Measurements from ENCODE around the gene SLC25A1. TPM values are rescaled to one million over a fixed set of nuclear protein-coding genes. Genes with fewer than 3 reads are reported as not detected.

SLC25A1 gene
- total RNA-seq, 4 donors from 2014 or later, result 61.1 to 450 (median 97.4) TPM

DNA sequence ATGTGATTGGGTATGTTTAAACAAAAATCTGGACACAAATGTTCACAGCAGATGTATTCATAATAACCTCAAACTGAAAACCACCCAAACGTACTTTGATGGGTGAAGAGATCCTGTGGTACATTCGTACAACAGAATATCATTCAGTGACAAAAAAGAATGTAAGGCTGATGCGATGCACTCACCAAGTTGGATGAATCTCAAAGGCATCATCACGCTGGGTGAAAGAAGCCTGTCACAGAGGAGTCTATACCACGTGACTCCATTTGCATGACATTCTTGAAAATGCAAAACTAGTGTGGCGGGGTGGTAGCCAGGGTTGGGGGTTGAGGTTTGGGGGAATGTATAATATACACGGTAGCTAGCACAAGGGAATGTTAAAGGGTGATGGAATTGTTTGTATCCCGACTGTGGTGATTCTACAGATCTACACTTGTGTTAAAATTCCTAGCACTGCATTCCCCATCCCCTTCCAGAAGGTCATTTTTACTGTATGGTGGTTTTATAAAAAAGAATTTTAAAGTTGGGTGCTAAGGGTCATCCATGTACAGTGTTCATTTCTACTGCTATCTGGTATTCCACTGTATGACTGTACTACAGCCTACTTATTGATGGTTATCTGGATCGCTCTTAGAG, 35.0 kb upstream of the SLC25A1 start:
- TF ChIP-seq CTCF (IDR thresholded peaks at IDR 0.05; ENCODE audit: low read depth), result no peak

DNA sequence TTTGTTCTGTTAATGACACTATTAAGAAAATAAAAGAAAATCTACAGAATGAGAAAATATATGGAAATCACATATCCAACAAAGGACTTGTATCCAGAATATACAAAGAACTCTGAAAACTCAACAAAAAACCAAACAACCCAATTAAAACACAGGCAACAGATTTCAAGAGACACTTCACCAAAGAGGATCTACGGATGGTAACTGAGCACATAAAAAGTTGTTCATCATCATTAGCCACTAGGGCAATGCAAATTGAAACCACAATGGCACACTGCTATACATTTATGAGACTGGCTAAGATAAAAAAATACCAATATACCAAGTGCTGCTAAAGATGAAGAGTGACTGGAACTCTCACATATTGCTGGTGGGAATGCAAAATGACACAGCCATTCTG, 34.5 kb upstream of the SLC25A1 start:
- no peak for TF ChIP-seq CTCF (IDR thresholded peaks at IDR 0.05; ENCODE audit: low read depth)

DNA sequence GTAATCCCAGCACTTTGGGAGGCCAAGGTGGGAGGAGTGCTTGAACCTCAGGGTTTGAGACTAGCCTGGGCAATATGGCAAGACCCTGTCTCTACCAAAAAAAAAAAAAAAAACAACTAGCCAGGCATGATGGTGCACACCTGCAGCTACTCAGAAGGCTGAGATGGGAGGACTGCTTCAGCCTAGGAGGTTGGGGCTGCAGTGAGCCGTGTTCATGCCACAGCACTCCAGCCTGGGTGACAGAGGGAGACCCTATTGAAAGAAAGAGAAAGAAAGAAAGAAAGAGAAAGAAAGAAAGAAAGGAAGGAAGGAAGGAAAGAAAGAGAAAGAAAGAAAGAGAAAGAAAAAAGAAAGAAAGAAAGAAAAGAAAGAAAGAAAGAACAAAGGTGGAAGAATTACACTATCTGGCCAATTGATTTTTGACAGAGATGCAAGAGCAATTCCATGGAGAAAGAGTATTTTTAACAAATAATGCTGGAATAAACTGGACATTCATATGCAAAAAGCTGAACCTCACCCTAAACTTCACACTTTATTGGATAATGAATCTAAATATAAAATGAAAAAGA, 33.9 kb upstream of the SLC25A1 start:
- no peak for TF ChIP-seq CTCF (IDR thresholded peaks at IDR 0.05; ENCODE audit: low read depth)

- TF ChIP-seq CTCF (IDR thresholded peaks at IDR 0.05; ENCODE audit: low read depth), result no peak
These were observed 31.7 kb upstream of the SLC25A1 start for GRCh38 chr22:19210188-19210587.

DNA sequence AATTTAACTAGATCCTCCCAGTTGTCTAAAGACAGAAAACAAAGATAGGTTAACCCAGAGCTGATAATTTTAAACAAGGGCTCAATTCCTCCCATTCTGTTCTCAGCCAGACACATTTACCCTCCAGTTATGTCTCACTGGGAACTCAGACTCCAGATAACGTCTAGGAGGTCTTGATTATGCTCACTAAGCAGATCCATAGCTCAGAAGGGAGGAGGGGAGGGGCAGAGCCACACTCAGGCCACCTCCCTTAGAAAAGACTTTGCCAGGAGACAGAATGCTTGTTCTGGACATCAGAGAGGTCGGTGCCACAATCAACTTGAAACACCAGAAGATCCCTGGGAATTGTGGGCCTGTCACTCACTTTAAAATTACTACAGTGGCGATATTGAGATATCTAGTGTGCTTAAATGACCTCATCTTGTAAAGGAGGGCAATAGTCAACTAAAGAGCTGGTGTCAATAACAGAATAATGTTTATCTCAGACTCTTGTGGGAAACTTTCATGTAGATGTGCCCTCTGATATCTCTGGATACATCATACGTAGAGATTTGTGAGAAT, 29.8 kb upstream of the SLC25A1 start:
- TF ChIP-seq CTCF (IDR thresholded peaks at IDR 0.05; ENCODE audit: low read depth), result no peak

- no peak for TF ChIP-seq CTCF (IDR thresholded peaks at IDR 0.05; ENCODE audit: low read depth)
These were observed 29.3 kb upstream of the SLC25A1 start for GRCh38 chr22:19207884-19208283.

- no peak for TF ChIP-seq CTCF (IDR thresholded peaks at IDR 0.05; ENCODE audit: low read depth)
These were observed 28.9 kb upstream of the SLC25A1 start for GRCh38 chr22:19207401-19207808.
